DLD1 (cell line): Measurements from ENCODE around the gene HPGDS.
"Not testable (repeated sequence)": the region's sequence is repeated elsewhere in the genome, so short reads cannot be mapped to it uniquely, and the experiment has no call there.

Experiments used
- in situ Hi-C: cut with HindIII; loops from 2 replicates; pipeline ENCODE4 v1.10.0; 2017; ENCODE audit warnings: low sequenced_read_pairs

Gene HPGDS

GRCh38 chr4:94358101-94358500 lies 15.5 kb upstream of the HPGDS start:
- in situ Hi-C loops: no loop called here

GRCh38 chr4:94357624-94358023 lies 15.0 kb upstream of the HPGDS start:
- in situ Hi-C loops: no loop called here

DNA sequence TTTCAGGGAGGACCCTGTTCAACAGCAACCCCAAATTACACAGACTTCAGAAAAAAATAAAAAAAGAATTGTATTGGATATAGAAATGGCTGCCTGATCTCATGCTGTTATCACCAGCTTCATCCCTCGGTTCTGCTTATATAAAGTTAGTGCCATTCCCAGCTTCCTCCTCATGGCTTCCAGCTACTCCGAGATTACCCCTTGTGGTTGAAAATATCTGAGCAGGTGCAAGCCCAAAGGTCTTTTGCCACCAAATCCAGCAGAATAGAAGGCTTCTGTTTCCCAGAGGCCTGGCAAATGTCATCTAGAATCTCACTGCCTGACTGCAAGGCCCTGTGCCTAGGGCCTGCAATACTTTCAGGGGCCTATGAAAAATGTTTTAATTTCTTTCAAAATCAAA lies 13.8 kb upstream of the HPGDS start:
- in situ Hi-C loops: no loop called here

- in situ Hi-C loops: no loop called here
Observed at GRCh38 chr4:94354474-94354896, 11.8 kb upstream of the HPGDS start.

DNA sequence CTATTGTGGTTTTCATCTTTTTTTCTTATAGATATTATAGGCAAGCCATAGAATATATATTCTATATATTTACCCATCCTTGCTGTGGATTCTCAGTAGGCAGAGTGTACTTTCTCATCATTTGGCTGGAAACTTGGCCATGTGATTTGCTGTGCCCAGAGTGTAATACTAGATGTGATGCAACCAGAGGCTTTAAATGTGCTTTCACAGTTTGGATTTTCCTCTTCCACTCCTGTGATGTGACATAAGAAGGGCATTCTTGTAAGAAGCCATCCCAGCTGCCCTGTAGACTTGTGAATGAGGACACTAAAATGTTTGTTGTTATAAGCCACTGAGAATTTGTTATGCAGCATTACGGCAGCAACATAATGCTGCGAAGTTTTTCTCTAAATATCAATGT lies 10.4 kb upstream of the HPGDS start:
- in situ Hi-C loops: no loop called here

DNA sequence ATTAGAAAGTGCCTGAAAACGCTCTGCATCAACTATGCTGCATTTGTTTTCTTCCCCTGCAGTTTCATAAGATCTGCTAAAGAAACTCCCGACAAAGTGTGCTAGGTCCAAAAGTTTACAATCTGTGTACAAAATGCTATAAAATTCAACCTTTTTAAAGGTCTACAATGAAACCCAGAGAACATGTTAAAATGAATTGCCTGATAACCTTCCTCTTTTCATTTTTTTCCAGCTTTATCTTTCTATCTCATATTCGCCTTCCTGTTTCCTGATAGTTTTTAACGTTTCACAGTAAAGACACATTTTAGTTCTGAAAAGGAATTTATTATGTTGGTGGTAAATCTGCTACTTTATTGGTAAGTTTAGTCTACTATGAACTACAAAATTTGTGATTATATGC lies 9.5 kb upstream of the HPGDS start:
- in situ Hi-C loops: no loop called here

DNA sequence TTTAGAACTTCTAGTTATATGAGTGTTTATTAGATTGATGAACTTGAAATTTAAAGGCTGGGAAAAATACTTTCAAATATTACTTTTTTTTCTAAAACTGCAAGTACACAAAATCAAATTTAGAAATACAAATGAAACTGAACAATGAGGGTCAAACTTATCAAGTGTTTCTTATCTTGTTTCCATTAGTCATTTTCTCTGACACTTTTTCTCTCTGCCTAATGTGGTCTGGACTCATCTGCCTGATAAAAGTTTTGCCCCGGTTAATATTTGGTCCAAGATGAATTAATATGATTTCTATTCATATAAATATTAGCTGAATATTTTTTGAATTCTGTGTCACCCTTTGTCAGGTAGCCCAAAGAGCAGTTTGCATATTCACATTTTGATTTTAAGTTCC lies 8.7 kb upstream of the HPGDS start:
- in situ Hi-C loops: no loop called here

DNA sequence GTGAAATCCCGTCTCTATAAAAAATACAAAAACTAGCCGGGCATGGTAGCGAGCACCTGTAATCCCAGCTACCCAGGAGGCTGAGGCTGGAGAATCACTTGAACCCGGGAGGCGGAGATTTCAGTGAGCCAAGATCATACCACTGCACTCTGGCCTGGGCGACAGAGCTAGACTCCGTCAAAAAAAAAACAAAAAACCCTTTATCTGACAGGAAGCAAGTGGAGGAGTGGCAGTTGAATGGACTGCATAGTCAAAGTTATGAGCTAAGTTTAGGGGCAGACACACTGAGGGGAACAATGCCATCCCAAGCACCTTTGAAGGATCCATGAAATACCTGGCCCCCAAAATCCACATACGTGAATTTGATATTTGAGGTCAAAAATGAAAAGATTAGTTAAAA lies 7.5 kb upstream of the HPGDS start:
- in situ Hi-C loops: no loop called here

GRCh38 chr4:94349193-94349592 lies 6.6 kb upstream of the HPGDS start:
- in situ Hi-C loops: no loop called here

DNA sequence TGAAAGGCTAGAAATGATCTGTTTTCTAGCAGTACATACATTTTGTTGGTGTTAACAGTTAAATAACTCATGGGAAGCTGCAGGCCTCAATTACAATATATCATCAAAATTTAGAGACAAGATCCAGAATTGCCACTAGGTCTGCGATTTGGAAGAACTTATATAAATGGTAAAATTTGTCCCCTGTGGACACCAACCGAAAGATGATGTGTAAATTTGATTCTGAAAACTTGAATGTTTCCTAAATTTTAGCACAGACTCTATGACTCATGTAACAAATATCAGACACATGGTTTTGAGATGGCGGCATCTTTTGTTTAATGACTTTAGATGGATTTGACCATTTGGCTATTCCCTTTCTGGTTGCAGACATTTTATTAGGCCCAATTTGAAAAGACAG lies 6.0 kb upstream of the HPGDS start:
- in situ Hi-C loops: no loop called here

DNA sequence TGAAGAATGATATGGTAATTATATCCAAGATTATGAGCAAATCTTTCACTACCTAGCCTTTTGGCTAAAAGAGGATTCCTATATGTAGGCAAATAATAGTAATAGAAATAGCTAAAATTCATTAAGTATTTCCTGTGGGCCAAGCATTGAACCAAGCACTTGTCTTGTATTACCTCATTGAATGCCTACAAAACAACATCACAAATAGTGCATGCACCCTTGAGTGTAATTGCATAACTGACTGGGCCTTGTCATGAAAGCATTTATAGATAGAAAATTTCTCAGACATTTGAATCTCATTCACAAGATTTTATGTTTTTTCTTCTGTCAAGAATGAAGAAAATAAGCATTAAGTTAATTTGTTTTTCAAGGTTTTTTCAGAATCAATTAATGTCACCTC lies 3.9 kb upstream of the HPGDS start:
- in situ Hi-C loops: no loop called here

- in situ Hi-C loops: no loop called here
Observed at GRCh38 chr4:94345969-94346368, 3.3 kb upstream of the HPGDS start.

DNA sequence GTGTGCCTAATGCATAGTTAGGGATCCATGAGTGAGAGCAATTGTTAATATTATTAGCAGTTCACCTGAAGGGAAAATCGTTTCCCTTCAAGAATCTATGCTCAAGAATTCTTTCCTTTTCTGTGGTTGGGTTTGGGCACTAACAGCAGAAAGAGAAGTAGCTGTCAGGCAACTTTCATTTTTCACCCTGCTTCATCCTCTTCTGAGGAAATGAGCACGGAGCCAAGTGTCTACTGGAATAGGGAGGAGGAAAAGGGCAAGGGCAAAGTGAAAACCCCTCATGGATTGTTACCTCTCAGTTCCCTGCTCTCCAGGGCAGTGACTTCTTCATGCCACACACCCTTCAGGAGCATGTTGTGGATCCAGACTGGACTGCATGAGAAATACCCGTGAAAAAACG lies 2.6 kb upstream of the HPGDS start:
- in situ Hi-C loops: no loop called here

DNA sequence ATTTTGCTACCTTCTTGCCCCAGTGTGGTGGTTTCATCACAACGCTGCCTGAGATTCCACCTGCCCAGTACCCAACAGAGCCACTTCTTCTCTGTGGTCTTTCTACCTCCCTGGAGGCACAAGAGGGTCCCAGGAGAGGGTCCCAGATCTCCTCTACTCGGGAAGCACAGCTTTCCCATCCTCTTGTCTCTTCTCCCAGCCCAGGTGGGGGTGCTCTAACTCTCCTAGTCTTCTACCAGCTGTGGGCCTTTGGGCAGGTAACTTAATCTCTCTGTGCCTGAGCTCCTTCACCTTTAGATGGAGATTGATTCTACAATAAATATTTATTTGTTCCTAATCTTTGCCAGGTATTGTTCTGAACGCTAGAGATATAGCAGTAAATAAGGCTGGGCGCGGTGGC lies 1.8 kb upstream of the HPGDS start:
- in situ Hi-C loops: no loop called here

DNA sequence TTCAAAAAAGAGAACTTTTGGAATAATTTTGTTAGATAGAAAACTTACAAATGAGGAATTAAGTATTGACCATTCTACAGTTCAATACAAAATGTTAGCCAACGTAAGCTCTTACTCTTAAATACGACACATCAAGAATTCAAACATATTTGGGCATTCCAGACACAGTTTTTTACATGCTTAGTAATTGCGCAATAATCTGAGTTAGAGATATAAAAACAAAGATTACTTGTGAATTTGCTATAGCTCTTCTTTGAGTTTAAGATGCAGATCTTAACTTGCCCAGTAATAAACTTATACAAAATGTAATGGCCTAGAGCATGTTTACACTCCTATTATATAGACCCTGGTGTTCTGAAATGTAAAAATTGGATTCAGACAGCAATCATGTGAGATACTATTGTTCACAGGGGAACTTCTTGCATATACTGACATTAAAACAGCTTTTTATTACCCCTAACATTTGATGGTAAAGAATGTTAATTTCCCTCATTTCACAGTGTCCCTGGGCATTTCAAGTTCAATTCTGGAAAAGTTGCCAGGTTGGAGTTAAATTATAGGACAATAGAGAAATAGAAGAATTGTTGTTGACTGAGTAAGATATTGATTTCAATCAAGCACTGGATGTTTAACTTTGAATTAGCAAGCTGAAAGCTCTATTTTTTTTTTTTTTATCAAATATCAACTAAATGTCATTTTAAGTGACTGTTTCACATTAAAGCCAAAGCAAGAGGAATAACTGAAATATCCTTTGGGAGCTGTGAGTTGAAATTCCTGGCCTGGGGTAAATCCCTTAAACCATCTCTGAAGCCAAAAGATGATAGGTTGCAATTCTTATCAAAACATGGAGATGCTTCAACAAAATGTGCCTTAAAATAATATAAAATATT lies 910 bp downstream of the HPGDS start:
- in situ Hi-C loops: no loop called here

- in situ Hi-C loops: no loop called here
Observed at GRCh38 chr4:94339779-94340178, 2.9 kb downstream of the HPGDS start.

DNA sequence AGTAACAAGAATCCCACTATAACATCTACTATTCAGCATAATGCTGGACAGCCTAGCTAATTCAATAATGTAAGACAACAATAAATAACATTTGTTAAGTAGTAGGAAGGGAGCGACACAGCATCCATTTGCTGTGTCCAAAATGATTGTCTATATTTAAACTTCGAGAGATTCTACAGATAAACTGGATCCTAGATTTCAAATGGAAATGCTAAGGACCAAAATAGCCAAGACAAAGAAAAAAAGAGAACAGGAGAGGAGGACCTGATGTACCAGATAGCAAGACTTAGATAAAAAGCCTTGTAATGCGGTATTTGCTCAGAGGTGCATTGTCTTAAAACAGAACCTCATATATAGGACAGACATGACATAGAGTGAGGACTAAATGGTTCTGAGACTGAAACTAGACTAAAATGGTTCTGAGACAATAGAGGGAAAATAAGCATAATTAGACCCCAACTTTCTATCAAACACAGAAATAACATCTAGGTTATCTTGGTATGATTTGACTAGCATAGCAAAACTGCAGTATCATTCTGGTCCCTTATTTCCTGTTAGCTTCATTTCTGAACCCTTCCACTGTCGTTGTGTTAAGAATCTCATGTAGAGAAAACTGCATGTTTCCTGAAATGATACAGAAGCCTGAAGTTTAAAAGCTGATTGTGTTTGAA lies 3.8 kb downstream of the HPGDS start:
- in situ Hi-C loops: no loop called here

DNA sequence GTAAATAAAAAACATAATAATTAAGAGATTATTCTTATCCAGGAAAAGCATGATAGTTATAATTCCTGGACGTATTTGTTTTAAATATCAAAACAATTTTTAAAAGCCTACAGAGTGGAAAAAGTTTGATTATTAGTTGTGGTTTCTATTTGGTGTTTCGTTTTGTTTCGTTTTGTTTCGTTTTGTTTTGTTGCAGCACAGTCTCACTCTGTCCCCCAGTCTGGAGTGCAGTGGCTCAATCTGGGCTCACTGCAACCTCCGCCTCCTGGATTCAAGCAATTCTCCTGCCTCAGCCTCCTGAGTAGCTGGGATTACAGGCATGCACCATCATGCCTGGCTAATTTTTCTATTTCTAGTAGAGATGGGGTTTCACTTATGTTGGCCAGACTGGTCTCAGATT lies 5.8 kb downstream of the HPGDS start:
- in situ Hi-C loops: not testable (repeated sequence)

- in situ Hi-C loops: no loop called here
Observed at GRCh38 chr4:94336303-94336702, 6.3 kb downstream of the HPGDS start.

DNA sequence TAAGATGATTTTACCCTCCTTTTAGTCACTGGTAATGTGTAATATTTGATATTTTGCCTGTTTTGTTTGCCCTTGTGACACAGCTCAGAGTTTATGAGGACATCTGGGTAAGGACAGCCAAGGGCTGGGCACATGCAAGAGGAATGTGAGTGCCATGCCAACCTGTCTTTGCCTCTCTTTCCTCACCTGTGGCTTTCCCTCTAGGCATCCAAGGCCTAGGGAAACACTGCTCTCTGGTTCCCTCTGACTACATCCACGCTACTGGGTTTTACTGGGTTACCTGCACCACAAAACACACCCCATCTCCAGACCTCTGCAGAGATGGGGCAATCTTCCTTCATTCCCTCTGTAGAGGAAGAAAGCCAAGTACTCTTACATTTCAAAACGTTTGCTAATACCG lies 7.7 kb downstream of the HPGDS start:
- in situ Hi-C loops: no loop called here

- in situ Hi-C loops: no loop called here
Observed at GRCh38 chr4:94334476-94334875, 8.2 kb downstream of the HPGDS start.

- in situ Hi-C loops: no loop called here
Observed at GRCh38 chr4:94333866-94334265, 8.8 kb downstream of the HPGDS start.
